GM10266 (cell line): Measurements from ENCODE around the gene KCNJ4.

Experiments used
- DNase-seq: peaks from one replicate; pipeline ENCODE4 v3.0.0; 2012; ENCODE audit errors: extremely low spot score
- CTCF ChIP-seq: IDR thresholded peaks from 2 replicates; pipeline ENCODE4 v1.5.1; 2012; ENCODE audit warnings: mild to moderate bottlenecking, low read depth; ENCODE audit not compliant: control insufficient read depth, insufficient read depth; ENCODE audit errors: missing control alignments

KCNJ4 gene

GRCh38 chr22:38455076-38455529 is at the start of gene KCNJ4:
Gene KCNJ4, minus strand, starts transcription at chr22:38455199. Its CDS starts 27,067 bp downstream, at chr22:38428132.
- TF ChIP-seq CTCF: no peak
- no peak for DNase-seq

GRCh38 chr22:38503021-38503420 is 48.0 kb upstream of the KCNJ4 start:
- no peak for DNase-seq
- TF ChIP-seq CTCF: no peak

- DNase-seq: no peak
- no peak for TF ChIP-seq CTCF
Observed at GRCh38 chr22:38501797-38502672, 47.0 kb upstream of the KCNJ4 start.

- no peak for DNase-seq
- no peak for TF ChIP-seq CTCF
Observed at GRCh38 chr22:38497869-38498268, 42.9 kb upstream of the KCNJ4 start.

- TF ChIP-seq CTCF: no peak
- DNase-seq: no peak
Observed at GRCh38 chr22:38494939-38495338, 39.9 kb upstream of the KCNJ4 start.

GRCh38 chr22:38494498-38494897 is 39.5 kb upstream of the KCNJ4 start:
- TF ChIP-seq CTCF: no peak
- no peak for DNase-seq

GRCh38 chr22:38491707-38492348 is 36.8 kb upstream of the KCNJ4 start:
- no peak for DNase-seq
- TF ChIP-seq CTCF: no peak
